Measurements from ENCODE around the gene SHKBP1. TPM values are rescaled to one million over a fixed set of nuclear protein-coding genes. Genes with fewer than 3 reads are reported as not detected.
A peak's percentile ranks its signal among the peaks of the same experiment; 100 is the strongest.

Gene SHKBP1
- total and polyA plus RNA-seq, 2 of the 8 experiments (the other 6 are each of a cell fraction or from before 2014, with no cell fraction given), result 74.6 to 98.8 TPM

DNA sequence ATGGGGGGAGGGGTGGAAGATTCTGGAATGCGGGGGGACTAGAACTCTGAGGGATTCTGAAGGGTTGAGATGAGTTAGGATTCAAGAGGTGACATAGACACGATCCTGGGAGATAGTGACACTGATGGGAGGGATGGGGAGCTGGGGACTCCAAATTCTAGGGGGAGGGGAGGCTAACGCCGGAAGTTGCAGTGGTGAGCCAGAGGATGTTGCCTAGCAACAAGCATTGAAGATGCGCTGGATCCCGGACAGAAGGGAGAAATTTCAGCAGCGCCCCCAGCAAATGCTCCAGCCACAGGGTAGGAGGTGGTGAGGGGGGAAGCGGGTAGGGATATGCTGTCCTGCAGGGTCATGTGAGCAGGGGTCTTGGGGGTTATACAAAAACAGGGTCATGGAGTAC, 17.6 kb downstream of the SHKBP1 start:
- H2BK12ac ChIP-seq (ENCODE audit: low read depth, low read length), result 0 out of 2 replicates have a peak overlapping the region, but pooled peaks have one; percentile 91
- H2BK120ac ChIP-seq (replicated peaks; ENCODE audit: low read depth, low read length), result no peak overlapping the region
- DNase-seq (ENCODE audit: low read depth in 1 of 2, low spot score in 2 of 2), result peak in 1 of 2 experiments; percentile 55
- ChIA-PET POLR2A (ENCODE audit: partially characterized antibody) (interaction anchor here (0.6 to 4.3 kb wide), 10 partner anchors 9 to 40 kb away, joined by 3 to 20 read pairs (median 4); no protein-coding TSS in a partner anchor), CTCF (ENCODE audit: partially characterized antibody) (interaction anchor here (0.6 to 4.2 kb wide), 16 partner anchors 8 to 204 kb away, joined by 3 to 16 read pairs (median 4); no protein-coding TSS in a partner anchor)
- H3K18ac ChIP-seq (ENCODE audit: extremely low read depth, low read length), result no peak overlapping the region
- 71% methylated on average over 8 of the region's 8 CpGs; no CpG with 5 or more reads in 1 of the 2 experiments for WGBS, 2 experiments (ENCODE audit: extremely low coverage in 1 of 2, insufficient coverage in 1 of 2, insufficient read length in 1 of 2, insufficient replicate concordance in 2 of 2, low coverage in 1 of 2, low lambda C conversion rate in 2 of 2, missing lambda C conversion rate in 1 of 2)
- H3K23ac ChIP-seq (ENCODE audit: insufficient read length), result no peak overlapping the region
- H2AFZ ChIP-seq (ENCODE audit: low read length), result no peak overlapping the region
- no peak overlapping the region for H3K9ac ChIP-seq (replicated peaks in 1 of 4; ENCODE audit: extremely low read depth in 1 of 4, low read depth in 3 of 4, low read length in 3 of 4)
- peaks cover 3% of the 10 kb centered on the region in 2 experiments for H4K20me1 ChIP-seq (replicated peaks in 1 of 2; ENCODE audit: control insufficient read depth in 1 of 2, insufficient read depth in 2 of 2, low read length in 2 of 2)
- no peak overlapping the region for H4K5ac ChIP-seq (ENCODE audit: insufficient read length, low read depth, low read length)
- no peaks in the 10 kb centered on the region for H3K9me3 ChIP-seq (ENCODE audit: insufficient read depth in 2 of 2, low read depth in 1 of 2, low read length in 1 of 2)
- peaks cover 10% of the 10 kb centered on the region; the same call in 1 of the 2 replicates for H3K23me2 ChIP-seq (ENCODE audit: low read depth, low read length)
- peaks cover 0 to 9% (median 3%) of the 10 kb centered on the region in 4 experiments; a peak in 5 of 7 replicates for H3K4me1 ChIP-seq (replicated peaks in 1 of 4; ENCODE audit: control insufficient read depth in 3 of 4, insufficient read depth in 4 of 4, low read length in 3 of 4)
- no peak overlapping the region for H3K14ac ChIP-seq (ENCODE audit: insufficient read length)
- H2BK20ac ChIP-seq (ENCODE audit: low read length), result no peak overlapping the region
- H2BK5ac ChIP-seq (ENCODE audit: low read depth, low read length), result no peak overlapping the region
- H3K79me2 ChIP-seq (ENCODE audit: control insufficient read depth in 1 of 2, insufficient read depth in 2 of 2, low read length in 2 of 2), result no peaks in the 10 kb centered on the region
- H2AK5ac ChIP-seq (ENCODE audit: low read depth, low read length), result no peak overlapping the region
- 0 out of 4 replicates have a peak overlapping the region, but pooled peaks of 1 of the 2 experiments have one; percentile 24 for H3K4me2 ChIP-seq (ENCODE audit: insufficient read depth in 1 of 2, low read depth in 2 of 2, low read length in 2 of 2)
- no peaks in the 10 kb centered on the region for H3K79me1 ChIP-seq (ENCODE audit: low read depth, low read length)
- H3K56ac ChIP-seq (replicated peaks; ENCODE audit: insufficient read length, low read depth, low read length), result no peak overlapping the region
- H3K27ac ChIP-seq (ENCODE audit: low read depth, low read length), result no peak overlapping the region
- H3K4me3 ChIP-seq (ENCODE audit: extremely low read depth in 1 of 4, insufficient read depth in 2 of 4, low read depth in 3 of 4, low read length in 4 of 4), result no peak overlapping the region
- H4K8ac ChIP-seq (ENCODE audit: extremely low read depth, insufficient read depth, low read length), result no peak overlapping the region
- no peak overlapping the region for H4K91ac ChIP-seq (replicated peaks; ENCODE audit: insufficient read length, low read length)
- no peak for FAIRE-seq
- H3K27me3 ChIP-seq (replicated peaks in 1 of 4; ENCODE audit: control insufficient read depth in 3 of 4, extremely low read depth in 1 of 4, insufficient read depth in 3 of 4, low read length in 3 of 4), result peaks cover 10 to 21% (median 19%) of the 10 kb centered on the region in 4 experiments
- TF ChIP-seq TCF12 (IDR thresholded peaks at IDR 0.05; ENCODE audit: low read depth, low read length) (no peak), RFX5 (IDR thresholded peaks at IDR 0.05; ENCODE audit: borderline replicate concordance, low read depth, low read length) (0 out of 2 replicates have a peak, but pooled peaks have one; percentile 29)
- peaks cover 0 to 7% (median 0%) of the 10 kb centered on the region in 4 experiments; a peak in 3 of 8 replicates for H3K36me3 ChIP-seq (ENCODE audit: control insufficient read depth in 2 of 4, insufficient read depth in 4 of 4, low read length in 3 of 4)
- H3K4ac ChIP-seq (replicated peaks; ENCODE audit: insufficient read length, low read depth, low read length), result no peak overlapping the region
- H2BK15ac ChIP-seq (ENCODE audit: low read length), result no peak overlapping the region
